ENCODE measurements around the gene ITGAV.
A peak's percentile ranks its signal among the peaks of the same experiment; 100 is the strongest.
"Not testable (repeated sequence)": the region's sequence is repeated elsewhere in the genome, so short reads cannot be mapped to it uniquely, and the experiment has no call there.

Gene ITGAV

DNA sequence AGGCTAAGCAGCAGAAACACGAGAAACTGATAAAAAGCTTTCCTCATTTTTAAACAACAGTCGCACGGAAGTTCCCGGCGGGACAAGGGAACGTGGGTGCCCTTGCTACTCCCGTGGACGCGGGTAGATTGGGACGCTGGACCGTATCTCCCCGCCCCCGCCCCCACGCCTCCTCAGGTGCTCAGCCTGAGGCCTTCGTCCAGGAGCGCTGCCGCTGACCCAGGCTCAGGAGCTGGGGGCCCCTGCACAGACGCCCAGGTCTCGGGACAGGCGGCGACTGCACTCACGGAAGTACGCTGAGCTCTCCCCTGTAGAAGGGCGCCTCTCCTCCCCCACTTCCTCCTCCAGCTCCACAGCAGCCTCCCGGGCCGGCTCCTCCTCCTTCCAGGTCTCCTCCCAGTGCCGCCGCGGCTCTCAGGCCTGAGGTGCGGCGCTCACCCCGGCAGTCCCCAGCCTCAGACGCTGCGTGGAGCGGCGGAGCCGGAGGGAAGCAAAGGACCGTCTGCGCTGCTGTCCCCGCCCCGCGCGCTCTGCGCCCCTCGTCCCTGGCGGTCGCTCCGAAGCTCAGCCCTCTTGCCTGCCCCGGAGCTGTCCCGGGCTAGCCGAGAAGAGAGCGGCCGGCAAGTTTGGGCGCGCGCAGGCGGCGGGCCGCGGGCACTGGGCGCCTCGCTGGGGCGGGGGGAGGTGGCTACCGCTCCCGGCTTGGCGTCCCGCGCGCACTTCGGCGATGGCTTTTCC, at the start of gene ITGAV:
Gene ITGAV, plus strand, starts transcription at position 445 of the 738 bp plus-strand sequence. Its CDS starts 283 bp downstream, at position 728.
- DNase-seq (ENCODE audit: low read depth in 3 of 3): peak; percentile 60 to 73 (median 67)

GRCh38 chr2:186540941-186541340, 48.9 kb upstream of the ITGAV start:
- no peak for DNase-seq (ENCODE audit: low read depth in 3 of 3)

DNA sequence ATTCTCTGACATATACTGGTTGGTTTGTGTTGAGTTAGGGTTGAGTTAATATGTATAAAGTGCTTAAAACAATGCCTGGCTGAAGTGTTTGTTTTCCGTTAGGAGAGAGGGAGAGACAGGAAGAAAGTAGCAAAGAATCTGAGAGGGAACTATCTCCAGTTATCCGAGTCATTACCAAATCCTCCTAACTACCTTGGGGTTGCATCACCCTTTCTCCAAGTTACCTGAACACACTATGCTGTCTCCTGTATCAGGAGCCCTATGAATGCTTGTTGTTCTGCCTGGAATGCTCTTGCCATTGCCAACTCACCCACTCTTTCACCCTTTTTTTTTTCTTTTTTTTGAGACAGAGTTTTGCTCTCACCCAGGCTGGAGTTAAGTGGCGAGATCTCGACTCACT, 47.9 kb upstream of the ITGAV start:
- DNase-seq (ENCODE audit: low read depth in 3 of 3): no peak

- DNase-seq (ENCODE audit: low read depth in 3 of 3): no peak
These were observed 46.2 kb upstream of the ITGAV start for GRCh38 chr2:186543561-186544131.

DNA sequence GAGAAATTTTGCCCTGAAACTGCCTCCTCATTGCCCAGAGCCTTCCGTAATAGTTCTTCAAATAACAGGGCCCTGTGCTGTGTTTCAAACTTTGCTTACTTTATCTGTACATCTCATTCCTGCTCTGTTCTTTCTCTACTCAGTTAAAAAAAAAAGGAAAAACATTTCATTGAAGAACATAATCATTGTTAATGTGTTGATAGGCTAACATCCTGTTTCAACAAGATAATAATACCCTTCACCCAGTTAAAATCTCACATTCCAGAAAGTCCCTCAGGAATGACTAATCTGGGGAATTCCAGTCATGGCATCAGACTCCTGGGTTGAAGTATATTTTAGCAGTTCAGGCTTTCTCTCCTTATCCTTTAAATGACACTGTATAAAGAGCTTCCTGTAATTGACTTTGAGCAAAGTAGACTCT, 45.6 kb upstream of the ITGAV start:
- no peak for DNase-seq (ENCODE audit: low read depth in 3 of 3)

DNA sequence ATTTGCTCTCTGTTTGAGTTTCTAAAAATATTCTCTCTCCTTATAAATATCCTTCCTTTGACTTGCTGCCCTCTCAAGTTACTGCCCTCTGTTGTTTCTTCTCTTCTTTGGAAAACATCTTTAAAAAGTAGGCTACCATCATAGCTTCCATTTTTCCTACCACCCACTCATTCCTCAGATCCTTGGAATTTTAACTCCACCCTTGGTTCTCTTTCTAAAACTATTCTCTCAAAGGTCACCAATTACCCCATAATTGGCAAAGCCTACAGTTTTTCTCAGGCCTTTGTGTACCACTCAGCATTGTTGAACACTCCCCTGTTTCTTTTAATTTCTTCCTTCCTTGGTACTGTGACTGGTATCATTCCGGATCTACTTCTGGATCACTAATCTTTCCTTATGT, 43.0 kb upstream of the ITGAV start:
- DNase-seq (ENCODE audit: low read depth in 3 of 3): no peak

- DNase-seq (ENCODE audit: low read depth in 3 of 3): no peak
These were observed 38.4 kb upstream of the ITGAV start for GRCh38 chr2:186551323-186552050.

- no peak for DNase-seq (ENCODE audit: low read depth in 3 of 3)
These were observed 35.4 kb upstream of the ITGAV start for GRCh38 chr2:186554429-186554828.

DNA sequence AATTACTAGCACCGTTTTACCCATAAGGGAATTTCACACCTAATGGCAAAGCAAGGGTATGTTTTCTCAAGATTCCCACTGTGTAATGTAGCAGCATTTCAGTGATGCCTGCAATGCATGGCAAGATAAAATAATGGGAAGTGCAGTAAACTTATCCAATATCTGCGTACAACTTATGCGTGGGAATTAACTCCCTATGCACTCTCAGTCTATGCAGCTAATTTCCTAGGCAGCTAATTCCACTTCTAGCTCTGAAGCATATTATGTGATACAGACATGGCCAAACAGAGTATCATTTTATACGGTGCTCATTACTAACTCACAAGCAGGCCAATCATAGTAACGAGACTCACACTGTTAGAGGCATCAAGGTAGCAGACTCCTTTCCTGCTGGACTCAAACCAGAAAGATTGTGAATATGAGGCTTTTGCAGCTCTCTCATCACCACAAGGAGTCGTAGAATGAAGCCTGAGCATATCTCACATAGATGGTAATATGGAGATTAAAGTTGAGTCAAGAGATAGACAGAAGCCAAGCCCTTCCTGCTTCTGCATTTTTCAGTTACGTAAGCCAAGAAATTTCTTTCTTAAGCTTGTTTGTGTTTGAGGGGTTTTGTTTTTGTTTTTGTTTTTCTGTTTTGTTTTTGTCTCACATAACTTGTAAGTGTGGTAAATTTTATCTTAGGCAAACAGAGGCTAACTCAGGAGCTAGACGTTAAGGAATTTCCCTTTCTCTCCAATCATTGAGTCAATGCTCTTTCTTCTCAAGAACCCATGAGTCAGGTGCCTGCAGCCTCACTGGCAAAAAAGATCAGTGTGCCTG, 34.8 kb upstream of the ITGAV start:
- no peak for DNase-seq (ENCODE audit: low read depth in 3 of 3)

GRCh38 chr2:186558512-186559276, 31.2 kb upstream of the ITGAV start:
- no peak for DNase-seq (ENCODE audit: low read depth in 3 of 3)

DNA sequence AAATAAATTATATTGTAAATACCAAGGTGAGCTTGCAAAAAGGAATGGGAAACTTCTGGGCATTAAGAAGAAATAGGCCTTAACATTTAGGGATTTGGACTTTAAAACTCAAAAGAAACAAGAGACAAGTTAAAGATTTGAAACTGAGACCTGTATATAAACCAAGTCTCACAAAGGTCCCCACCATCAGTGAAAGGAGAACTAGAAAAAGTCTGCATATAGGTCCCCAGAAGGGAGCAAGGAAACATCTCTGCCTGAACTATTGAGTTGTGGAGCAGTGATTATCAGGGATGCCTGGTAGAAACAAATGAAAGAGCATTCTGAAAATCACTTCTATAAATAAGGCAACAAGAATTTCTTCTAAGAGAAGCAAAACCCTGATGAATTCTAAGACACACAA, 30.5 kb upstream of the ITGAV start:
- DNase-seq (ENCODE audit: low read depth in 3 of 3): no peak

GRCh38 chr2:186559848-186560247, 30.0 kb upstream of the ITGAV start:
- no peak for DNase-seq (ENCODE audit: low read depth in 3 of 3)

GRCh38 chr2:186560254-186560653, 29.6 kb upstream of the ITGAV start:
- DNase-seq (ENCODE audit: low read depth in 3 of 3): no peak

DNA sequence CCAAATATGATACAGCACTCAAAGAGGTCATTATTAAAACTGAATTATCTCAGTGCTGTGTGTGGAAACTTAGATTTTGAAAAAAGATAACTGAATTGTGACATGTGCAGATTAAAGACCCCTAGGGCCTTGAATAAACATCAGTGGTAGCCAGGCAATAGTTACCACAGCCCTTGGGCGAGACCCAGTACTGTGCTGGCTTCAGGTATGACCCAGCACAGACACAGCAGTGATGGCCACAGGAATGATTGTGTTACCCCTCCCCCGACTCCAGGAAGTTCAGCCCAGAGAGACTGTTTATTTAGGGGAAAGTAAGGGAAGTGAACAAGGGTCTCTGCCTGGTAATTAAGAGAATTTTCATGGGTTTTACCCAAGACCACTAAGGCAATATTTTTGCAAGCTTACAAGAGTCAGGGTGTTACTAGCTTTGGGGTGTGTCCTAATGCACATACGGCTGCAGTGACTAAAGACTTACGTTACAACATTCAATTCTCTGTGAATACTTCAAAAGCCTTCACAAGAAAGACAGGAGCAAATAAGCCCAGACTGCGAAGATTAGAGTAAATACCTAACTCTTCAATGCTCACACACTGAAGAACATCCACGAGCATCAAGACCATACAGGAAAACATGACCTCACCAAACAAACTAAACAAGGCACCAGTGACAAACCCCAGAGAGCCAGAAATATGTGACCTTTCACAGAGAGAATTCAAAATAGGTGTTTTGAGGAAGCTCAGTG, 28.2 kb upstream of the ITGAV start:
- DNase-seq (ENCODE audit: low read depth in 3 of 3): no peak

GRCh38 chr2:186562209-186562578, 27.7 kb upstream of the ITGAV start:
- no peak for DNase-seq (ENCODE audit: low read depth in 3 of 3)

- DNase-seq (ENCODE audit: low read depth in 3 of 3): not testable (repeated sequence)
These were observed 21.3 kb upstream of the ITGAV start for GRCh38 chr2:186568600-186568999.

- not testable (repeated sequence) for DNase-seq (ENCODE audit: low read depth in 3 of 3)
These were observed 20.7 kb upstream of the ITGAV start for GRCh38 chr2:186569127-186569526.

- DNase-seq (ENCODE audit: low read depth in 3 of 3): no peak
These were observed 20.0 kb upstream of the ITGAV start for GRCh38 chr2:186569897-186570296.

DNA sequence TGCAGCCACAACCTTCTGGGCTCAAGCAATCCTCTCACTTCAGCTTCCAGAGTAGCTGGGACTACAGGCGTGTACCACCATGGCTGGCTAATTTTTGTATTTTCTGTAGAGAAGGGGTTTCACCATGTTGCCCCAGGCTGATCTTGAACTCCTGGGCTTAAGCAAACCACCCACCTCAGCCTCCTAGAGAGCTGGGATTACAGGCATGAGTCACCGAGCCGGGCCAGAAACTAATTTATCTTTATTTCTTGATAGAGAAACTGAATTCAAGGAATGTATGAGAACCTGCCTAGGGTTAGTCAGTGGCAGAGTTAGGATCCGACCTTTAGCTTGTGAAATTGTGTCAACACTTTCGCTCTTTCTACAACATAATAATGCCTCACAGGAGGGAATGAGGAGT, 19.3 kb upstream of the ITGAV start:
- no peak for DNase-seq (ENCODE audit: low read depth in 3 of 3)

DNA sequence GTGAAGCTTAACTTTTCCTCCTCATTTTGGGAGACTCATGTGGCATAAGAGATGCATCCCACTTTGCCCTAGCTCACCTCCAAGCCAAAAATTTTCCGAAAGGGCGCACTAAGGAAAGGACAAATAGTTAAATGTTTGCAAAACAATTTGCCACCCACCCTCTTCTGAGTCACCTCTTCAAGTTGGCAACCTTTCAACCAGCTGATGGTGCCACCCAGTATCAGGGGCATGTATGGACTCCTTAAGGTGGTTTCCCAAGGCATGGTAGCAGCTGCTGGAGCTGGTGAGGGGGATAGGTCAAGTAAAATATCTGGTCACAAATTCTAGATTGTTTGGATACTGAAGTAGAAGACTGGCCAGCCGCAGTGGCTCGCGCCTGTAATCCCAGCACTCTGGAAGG, 17.2 kb upstream of the ITGAV start:
- no peak for DNase-seq (ENCODE audit: low read depth in 3 of 3)

DNA sequence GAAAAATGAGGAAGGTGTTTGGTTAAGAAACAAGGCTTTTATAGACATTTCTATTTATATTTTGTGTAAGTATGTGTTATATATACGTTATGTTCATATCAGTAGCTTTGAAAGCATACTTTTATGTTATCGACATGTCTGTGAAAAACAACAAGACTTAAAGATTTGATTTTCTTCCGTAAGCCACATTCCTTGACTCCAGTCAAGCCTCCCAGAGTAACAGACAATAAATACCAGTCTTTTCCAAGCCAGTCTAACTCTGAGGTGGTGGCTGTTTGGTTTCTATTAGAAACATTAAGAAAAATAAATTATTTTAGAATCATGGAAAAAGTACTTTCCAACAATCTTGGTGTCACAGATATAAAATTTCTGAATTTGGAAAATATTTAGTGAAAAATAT, 16.3 kb upstream of the ITGAV start:
- DNase-seq (ENCODE audit: low read depth in 3 of 3): no peak
